IPS DF 4.7 (cell line): ENCODE measurements around the gene OPN5.

ENCODE experiments used
- DNase-seq: peaks from one replicate; pipeline ENCODE4 v3.0.0-alpha.2; 2013; ENCODE audit warnings: low spot score; ENCODE audit errors: extremely low read depth

Gene OPN5

GRCh38 chr6:47853766-47854165, 71.9 kb downstream of the OPN5 start:
- DNase-seq, result no peak

DNA sequence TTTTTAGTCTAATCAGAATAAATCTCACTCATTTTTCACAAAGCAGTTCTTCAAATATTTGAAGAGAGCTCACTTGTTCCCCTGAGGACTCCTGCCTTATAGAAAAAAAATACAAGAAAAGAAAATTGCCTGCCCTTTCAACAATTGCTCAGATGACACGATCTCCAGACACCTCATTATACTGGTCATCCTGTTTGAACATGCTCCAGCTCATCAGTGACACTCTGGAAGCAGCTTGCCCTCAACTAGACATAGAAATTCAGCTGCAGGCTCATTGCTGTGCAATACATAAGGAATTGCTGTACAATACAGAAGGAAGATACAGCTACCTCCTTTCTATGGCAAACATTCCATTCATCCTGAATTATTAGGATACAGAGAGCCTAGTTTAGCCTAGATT, 73.1 kb downstream of the OPN5 start:
- no peak for DNase-seq

DNA sequence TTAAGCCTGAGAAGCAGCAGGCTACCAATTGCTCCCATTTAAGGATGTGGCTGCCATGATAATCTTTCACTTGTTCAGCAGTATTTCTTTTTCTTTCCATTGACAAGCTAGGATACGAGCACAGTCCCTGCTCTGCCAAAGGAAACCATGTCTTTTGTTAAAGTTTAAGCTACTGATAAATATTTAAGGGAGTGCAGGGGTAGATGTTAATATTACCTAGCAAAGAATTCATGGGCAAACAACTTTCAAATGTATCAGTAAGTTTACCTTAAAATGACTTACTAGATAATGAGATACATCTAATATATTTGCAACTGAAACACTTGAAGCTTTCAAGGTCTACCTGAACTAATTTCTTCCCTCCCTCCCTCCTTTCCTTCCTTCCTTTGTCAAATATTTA, 77.3 kb downstream of the OPN5 start:
- DNase-seq, result no peak

DNA sequence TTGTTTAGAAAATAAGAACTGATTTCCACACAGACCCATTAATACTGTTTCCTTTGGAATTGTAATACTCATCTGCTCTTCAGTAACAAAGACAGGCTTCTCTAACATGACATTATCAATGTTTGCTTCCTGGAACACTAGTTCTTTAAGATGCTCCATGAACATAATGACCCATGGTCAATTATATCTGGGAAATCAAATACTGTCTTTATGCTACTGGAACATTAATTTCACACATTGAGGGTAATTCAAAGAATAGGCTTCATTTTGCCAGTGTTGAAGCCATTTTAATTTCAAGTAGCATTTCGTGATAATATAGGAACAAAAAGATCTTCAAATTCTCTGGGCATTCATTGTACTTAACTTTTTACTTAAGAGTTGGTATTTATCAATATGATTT, 80.9 kb downstream of the OPN5 start:
- DNase-seq, result no peak

GRCh38 chr6:47865206-47865605, 83.4 kb downstream of the OPN5 start:
- no peak for DNase-seq

GRCh38 chr6:47875593-47875992, 93.8 kb downstream of the OPN5 start:
- no peak for DNase-seq
